ENCODE measurements around the gene TCF3.

DNA sequence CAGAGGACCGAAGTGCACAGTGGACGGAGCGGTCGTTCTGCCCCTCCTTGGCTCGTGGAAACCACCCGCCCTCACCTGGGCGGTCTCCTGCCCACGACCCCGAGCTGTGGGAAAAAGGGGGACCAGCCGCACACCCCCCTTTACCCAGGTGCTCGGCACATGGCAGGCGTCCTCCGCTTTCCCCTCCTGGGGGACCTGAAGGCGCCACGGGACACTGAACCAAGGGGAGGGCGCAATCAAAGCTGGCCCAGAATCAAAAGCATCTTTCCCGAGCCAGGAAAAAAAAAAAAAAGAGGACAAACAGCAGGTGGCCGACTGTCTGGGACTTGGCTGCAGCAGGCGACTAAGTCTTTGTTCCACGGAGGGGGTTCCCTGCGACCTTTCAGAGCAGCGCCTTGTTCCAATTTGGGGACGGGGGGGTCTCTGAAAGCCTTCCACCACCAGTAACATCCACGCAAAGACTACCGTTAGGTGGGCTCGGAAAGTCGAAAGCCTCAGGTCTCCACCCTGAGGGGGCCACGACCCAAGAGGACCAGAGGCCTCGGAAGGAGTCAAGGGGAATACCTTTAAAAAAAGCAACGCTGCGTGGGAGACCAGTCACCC lies 60.9 kb downstream of the TCF3 start:
- TF ChIP-seq, protein P1, sequence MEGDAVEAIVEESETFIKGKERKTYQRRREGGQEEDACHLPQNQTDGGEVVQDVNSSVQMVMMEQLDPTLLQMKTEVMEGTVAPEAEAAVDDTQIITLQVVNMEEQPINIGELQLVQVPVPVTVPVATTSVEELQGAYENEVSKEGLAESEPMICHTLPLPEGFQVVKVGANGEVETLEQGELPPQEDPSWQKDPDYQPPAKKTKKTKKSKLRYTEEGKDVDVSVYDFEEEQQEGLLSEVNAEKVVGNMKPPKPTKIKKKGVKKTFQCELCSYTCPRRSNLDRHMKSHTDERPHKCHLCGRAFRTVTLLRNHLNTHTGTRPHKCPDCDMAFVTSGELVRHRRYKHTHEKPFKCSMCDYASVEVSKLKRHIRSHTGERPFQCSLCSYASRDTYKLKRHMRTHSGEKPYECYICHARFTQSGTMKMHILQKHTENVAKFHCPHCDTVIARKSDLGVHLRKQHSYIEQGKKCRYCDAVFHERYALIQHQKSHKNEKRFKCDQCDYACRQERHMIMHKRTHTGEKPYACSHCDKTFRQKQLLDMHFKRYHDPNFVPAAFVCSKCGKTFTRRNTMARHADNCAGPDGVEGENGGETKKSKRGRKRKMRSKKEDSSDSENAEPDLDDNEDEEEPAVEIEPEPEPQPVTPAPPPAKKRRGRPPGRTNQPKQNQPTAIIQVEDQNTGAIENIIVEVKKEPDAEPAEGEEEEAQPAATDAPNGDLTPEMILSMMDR (IDR thresholded peaks at IDR 0.05; ENCODE audit: poor library complexity), result no peak
- no peak for TF ChIP-seq EZH2 (IDR thresholded peaks at IDR 0.05; ENCODE audit: borderline replicate concordance)

Measured in hepatocyte (in vitro differentiated cells).